ENCODE results near the gene ERG. TPM values are rescaled to one million over a fixed set of nuclear protein-coding genes. Genes with fewer than 3 reads are reported as not detected.

ERG gene
- total and polyA plus RNA-seq, 2 of the 13 experiments (the other 11 are each of a cell fraction or from before 2014, with no cell fraction given) = not detected

DNA sequence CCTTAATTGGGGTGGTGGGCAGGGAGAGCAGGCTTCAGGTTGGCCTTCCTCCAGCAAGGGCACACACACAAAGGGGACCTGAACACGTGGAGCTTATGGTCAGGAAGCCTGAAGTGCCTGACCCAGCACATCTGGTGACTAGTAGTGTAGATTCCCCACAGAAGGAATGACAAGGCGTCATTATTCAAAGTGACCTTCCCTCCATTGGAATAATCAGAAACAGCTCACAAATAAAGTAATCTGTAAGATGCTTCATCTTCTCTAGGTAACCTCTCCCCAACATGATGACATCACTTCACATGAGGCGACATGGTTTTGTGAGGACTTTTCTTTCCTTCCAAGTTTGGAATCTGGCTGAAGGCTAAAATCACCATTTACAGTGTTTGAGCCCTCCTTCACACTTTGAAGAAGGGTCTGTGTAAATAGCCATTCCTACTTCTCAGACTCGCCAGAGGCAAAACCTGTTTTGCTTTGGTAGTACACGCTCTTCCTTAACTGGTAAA lies 32.8 kb upstream of the ERG start:
- CTCF ChIA-PET (ENCODE audit: low intra/inter-chr PET ratio, low total read pairs) = no interaction called here
- TF ChIP-seq CREB1 (IDR thresholded peaks at IDR 0.05) (0 out of 2 replicates have a peak, but pooled peaks have one; percentile 7), CREB1 (CRISPR knock-in tag; IDR thresholded peaks at IDR 0.05) (no peak), NFATC3 (CRISPR knock-in tag; IDR thresholded peaks at IDR 0.05) (no peak), ZSCAN30 (CRISPR knock-in tag; IDR thresholded peaks at IDR 0.05) (no peak), ATF7 (IDR thresholded peaks at IDR 0.05) (peak; percentile 70), ATF7 (CRISPR knock-in tag; IDR thresholded peaks at IDR 0.05) (no peak), MNT (IDR thresholded peaks at IDR 0.05) (no peak), ZNF142 (CRISPR knock-in tag; IDR thresholded peaks at IDR 0.05) (no peak)
- TF ChIP-seq, protein P1, sequence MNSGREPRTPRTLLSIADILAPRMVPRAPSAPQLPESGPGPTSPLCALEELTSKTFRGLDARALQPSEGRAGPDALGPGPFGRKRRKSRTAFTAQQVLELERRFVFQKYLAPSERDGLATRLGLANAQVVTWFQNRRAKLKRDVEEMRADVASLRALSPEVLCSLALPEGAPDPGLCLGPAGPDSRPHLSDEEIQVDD (CRISPR knock-in tag; IDR thresholded peaks at IDR 0.05; ENCODE audit: borderline replicate concordance) = no peak
- peaks cover 27% of the 10 kb centered on the region for H3K4me1 ChIP-seq (ENCODE audit: insufficient read depth, low read length)

More for the DNA sequence above, 32.8 kb upstream of the ERG start:
- intact Hi-C loops (cut with micrococcal nuclease; ENCODE audit: unreplicated experiment) = no loop called here
- Histone ChIP-seq H3K9me3 (ENCODE audit: low read length) (no peaks in the 10 kb centered on the region), H2AFZ (ENCODE audit: low read length) (no peak overlapping the region), H3K4me3 (replicated peaks in 1 of 3; ENCODE audit: insufficient read depth in 1 of 3, low read depth in 2 of 3, low read length in 3 of 3) (no peak overlapping the region), H3K36me3 (replicated peaks in 1 of 2; ENCODE audit: control insufficient read depth in 1 of 2, insufficient read depth in 2 of 2, low read length in 2 of 2) (no peaks in the 10 kb centered on the region), H3K4me2 (ENCODE audit: low read depth, low read length) (no peak overlapping the region), H3K27ac (ENCODE audit: extremely low read length, insufficient read depth, low read length) (no peak overlapping the region), H3K79me2 (ENCODE audit: insufficient read depth, low read length) (no peaks in the 10 kb centered on the region), H3K27me3 (ENCODE audit: control insufficient read depth in 1 of 2, insufficient read depth in 2 of 2, low read length in 2 of 2) (no peaks in the 10 kb centered on the region), H3K9ac (ENCODE audit: insufficient read depth, low read depth, low read length) (no peak overlapping the region), H4K20me1 (ENCODE audit: insufficient read depth, low read length) (no peaks in the 10 kb centered on the region)
- in situ Hi-C loops (cut with HindIII; ENCODE audit: extremely low pct_ligation_motif_present, low pct_unique_long_range_greater_than_20kb) = no loop called here
- POLR2A ChIA-PET = no interaction called here
- ATAC-seq (no peak), FAIRE-seq (no peak), DNase-seq (ENCODE audit: low spot score) (no peak)
- 89% methylated on average over 4 of the region's 5 CpGs for WGBS (ENCODE audit: low lambda C conversion rate)
- BruUV-seq (replicated peaks) = no TSS peak

Measured in HepG2 (cell line).